G401 (cell line): Measurements from ENCODE around the gene UBQLN4. TPM values are rescaled to one million over a fixed set of nuclear protein-coding genes. Genes with fewer than 3 reads are reported as not detected.

Source experiments
- DNase-seq: peaks from one replicate; pipeline ENCODE4 v3.0.0-alpha.2; 2015; ENCODE audit warnings: low spot score
- in situ Hi-C: cut with HindIII; loops from 2 replicates; pipeline ENCODE4 v1.10.0; 2016; ENCODE audit warnings: low sequenced_read_pairs, mixed read lengths
- total RNA-seq: library from RNA; depleted of rRNA; stranded (reverse); fragments of >200 nt; shearing (Covaris generic); gene quantifications from 2 replicates; pipeline ENCODE4 v1.2.3, GENCODE V29; 2014

UBQLN4 gene
- total RNA-seq, 1 experiment from 2014 or later: 29.5 TPM

DNA sequence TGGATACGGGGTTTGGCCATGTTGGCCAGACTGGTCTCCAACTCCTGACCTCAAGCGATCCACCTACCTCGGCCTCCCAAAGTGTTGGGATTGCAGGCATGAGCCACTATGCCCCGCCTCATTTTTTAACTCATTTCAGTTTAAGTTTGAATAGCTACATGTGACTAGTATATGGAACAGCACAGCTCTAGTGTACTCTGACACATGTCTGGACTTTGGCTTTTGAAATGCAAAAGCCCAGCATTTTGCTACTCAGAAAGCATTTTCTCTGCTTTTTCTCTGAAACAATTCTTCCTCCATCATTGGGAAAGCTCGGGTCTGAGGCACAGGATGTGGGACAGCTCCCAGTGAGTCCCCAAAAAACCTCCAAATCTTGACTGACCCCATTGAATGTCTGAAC lies 28.8 kb downstream of the UBQLN4 start:
- in situ Hi-C loops: no loop called here
- DNase-seq: no peak

DNA sequence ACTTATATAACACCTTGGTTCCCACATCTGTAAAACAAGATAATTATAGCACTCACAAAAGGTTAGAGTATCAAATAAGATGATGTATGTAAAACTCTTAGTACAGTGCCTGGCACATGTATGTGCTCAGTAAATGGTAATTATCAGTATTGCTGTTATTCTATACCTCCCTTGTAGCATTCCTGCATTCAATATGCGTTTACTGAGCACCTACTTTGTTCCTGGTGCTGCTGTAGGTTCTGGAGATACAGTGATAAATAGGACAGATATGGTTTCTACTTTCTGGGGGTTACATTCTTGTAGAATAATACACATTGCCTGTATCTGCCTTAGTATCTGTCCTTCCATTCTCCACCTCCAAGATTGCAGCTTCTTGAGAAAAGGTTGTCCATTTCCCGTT lies 31.6 kb downstream of the UBQLN4 start:
- in situ Hi-C loops: no loop called here
- DNase-seq: no peak

DNA sequence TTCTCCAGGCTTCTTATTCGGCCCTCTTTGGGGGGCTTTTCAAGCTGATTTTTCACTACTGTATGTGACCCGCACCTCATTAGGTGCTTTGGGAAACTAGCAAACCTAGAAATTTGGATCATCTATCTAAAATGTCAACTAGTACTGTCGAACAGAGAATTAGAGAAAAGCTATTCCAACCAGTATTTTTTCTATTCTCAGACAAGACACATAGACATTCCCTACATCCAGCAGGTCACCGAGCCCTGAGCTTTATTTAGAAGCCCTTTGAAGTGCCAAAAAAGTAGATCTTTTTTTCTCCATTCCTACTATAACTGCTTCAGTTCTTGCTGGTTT lies 32.5 kb downstream of the UBQLN4 start:
- no peak for DNase-seq
- in situ Hi-C loops: no loop called here

DNA sequence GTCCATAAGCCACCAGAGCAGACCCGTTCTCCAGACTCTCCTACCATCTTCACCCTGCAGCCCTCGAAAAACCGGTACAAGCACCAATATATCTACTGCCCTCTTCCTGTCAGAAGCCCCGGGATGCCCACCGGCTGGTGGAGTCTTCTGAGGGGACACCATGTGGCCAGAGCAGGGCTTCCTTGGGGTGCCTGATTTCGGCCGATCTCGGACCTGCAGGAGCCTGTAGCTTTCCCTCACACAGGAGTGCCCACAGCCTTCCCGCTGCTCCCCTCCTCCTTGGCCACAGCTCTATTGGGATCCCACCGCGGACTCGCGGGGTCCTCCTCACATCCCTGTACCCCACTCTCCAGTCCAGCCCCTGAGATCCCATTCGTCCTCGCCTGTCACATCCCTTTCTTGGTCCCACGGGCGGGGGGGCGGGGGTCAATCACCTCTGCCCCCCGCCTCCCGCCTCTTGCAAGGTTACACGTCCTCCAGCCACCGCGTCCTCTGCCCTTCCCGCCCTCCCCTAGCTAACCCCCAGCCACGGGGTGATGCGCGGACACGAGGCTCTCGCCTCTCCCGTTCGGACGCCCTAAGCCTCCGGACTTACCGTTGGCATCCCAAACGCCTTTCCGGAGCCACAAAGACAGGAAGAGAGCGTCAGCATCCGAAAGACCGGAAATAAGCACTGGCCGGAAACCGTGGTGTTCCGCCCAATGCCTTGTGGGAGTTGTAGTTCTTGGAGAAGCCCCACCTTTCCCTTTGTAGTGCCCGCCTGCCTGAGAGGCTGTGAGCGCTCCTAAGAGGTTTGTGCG lies 33.1 kb downstream of the UBQLN4 start, which contains the start of gene SSR2:
Gene SSR2, minus strand, starts transcription at position 659 of the 800 bp plus-strand sequence. CDS start 784 bp downstream, outside the sequence.
- peak; percentile 98 for DNase-seq
- in situ Hi-C loops: no loop called here

DNA sequence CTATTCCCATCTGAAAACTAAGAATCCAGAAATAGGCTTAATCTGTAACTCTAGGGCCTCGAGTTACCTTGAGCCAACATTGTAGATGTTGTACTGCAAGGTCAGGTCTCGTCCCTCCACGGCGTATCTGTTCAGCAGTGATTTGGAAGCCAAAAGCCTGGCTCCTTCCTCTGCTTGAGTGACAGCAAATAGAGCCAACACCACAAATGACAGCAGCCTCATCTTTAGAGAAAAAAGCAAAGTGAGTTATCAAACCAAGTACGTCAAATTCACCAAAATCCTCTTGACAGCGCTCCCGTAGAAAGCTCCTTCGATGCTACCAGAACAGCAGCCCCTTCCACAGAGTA lies 33.7 kb downstream of the UBQLN4 start:
- in situ Hi-C loops: no loop called here
- no peak for DNase-seq

DNA sequence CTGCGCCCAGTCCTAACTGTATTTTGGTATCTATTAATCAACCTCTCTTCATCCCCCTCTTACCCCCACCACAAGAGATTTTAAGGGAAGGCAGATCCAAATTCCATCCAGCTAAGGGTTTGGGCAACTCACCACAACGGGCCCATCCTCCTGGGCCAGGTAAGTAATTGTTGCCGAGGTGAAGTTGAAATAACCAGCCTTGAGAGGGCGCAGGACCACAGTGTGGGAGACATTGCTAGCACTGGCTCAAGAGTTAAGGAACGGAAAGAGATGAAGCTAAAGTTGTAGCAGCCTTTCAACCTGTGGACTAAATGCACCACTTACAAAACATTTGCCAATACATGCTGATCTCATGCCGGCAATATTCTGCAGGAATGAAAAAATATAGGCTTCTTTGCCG lies 38.8 kb downstream of the UBQLN4 start:
- in situ Hi-C loops: loop anchor here (5.0 kb wide), 1 partner anchor 48 kb away; no protein-coding TSS in a partner anchor
- DNase-seq: no peak

DNA sequence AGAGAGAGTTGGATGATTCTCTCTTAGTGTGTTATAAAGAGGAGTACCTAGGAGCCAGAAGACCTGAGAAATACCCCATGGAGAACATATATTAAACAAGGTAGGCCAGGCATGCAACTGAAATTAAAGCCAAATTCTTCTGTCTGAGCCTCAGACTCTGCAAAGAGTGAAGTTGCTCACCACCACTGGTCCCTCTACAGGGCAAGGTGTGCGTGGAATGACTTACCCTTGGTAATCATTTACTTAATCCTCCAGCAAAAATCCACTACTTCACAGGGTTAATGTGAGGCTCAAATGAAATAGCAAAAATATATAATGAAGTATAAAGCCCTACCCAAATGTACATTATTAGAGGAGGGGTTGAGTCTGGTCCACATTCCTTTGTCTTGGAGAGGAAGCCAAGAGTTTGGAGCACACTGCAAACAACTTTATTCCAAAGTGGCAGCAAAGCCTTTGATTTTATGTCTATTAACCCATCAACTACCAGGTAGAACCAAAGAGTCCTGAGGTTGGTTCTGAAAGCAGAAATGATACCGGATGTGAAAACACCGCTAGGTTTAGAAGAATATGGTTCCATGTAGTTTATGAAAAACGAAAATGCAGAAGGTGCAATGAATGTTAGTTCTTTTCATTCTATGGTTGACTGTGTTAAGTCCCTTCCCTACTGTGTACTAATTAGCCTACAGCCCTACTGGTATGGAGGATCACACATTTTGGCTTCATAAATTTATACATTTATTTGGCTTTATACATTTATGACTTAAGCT lies 41.4 kb downstream of the UBQLN4 start:
- in situ Hi-C loops: loop anchor here (5.0 kb wide), 1 partner anchor 45 kb away; no protein-coding TSS in a partner anchor
- no peak for DNase-seq

DNA sequence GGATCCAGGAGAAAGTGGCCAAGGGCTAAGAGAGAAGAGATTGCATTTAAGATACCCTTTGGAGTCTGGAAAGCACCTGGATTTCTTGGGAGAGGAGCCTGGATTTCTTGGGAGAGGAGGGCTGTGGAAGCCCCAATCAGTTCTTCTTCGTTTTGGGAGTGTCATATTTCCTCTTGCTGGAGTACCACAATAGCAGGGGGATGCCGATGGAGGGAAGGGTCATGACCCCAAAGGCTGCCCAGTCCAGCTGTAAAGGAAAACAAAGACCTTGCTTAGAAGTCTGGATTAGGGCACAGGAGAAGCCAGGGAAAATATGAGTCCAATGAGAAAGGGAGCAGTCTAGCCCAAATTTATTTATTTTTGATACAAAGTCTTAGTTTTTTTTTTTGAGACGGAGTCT lies 44.2 kb downstream of the UBQLN4 start:
- in situ Hi-C loops: no loop called here
- no peak for DNase-seq

DNA sequence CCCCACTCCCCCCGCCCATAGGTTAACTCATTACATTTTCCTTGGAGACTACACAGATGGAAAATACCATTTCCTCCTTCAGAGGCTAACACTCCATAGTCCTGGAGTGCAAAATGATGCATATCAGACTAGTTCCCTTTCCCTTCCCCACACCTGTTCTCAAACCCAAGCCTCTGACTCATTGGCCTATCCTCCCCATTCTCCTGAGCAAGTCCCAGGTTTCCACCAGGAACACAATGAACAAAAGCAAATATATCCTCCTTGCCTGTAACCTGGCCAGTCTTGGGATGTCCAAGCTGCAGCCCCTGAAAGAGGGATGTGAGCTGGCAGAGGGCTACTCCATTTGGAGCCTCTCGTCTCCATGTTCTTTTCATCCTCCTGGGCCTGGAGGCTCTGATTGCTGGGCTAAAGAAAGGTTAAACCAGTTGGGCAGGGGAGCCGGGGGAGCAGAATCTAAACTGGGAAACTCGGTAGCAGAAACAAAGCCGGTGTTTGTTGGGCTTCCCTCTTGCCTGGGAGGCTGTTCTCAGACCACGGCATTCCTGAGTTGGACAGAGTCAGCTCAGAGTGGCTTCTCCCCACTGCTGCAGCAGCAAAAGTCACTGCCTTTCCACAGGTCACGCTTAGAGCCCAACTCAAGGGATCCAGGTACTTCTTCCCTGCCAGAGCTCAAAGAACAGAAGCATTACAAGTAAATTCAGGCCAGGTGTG lies 46.8 kb downstream of the UBQLN4 start:
- in situ Hi-C loops: no loop called here
- DNase-seq: no peak

DNA sequence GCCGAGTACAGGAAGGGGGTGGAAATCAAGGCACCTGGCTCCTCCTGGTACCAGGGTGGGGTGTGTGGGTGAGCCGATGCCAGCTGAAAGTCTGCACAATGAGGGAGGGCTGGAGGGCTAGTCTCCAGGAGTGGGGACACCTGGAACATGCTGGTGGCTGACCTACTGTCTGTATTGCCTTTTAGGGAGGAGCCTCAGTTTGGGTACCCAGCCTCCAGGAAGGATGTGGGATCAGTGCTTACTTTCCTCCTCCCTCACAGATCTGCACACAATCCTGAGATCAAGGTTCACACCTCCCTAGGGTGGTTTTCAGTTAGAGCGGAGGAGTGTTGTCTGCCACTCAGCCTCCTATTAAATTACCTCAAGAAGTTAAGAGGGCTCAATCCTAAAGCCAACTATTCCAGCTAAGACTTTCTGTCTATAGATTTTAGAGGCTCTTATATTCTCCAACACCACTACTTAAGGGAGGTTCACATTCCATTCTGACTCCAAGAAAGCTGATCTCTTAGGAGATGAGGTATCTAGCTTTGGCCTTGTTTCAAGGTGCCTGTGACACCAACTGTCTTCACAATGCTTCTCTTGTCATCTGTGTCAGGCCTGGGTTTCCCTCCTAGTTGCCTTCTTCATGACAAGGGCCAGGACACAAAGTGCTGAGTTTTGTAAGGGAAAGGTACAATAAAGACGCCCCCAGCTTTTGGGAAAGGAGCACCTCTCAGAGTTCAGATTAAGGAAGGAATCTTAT lies 48.6 kb downstream of the UBQLN4 start:
- in situ Hi-C loops: no loop called here
- DNase-seq: no peak

DNA sequence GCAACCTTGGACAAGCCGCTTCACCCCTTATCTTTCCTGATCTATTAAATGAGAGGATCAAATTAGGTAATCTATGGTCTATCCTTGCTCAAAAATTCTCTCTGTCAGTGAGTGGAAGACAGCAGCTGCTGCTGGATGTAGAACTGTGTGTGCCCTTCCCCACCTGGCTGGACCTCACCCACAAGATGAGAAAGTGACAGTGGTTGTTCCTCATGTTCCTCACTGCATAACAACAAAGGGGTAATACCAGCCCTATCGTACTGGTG lies 49.7 kb downstream of the UBQLN4 start:
- DNase-seq: no peak
- in situ Hi-C loops: no loop called here

DNA sequence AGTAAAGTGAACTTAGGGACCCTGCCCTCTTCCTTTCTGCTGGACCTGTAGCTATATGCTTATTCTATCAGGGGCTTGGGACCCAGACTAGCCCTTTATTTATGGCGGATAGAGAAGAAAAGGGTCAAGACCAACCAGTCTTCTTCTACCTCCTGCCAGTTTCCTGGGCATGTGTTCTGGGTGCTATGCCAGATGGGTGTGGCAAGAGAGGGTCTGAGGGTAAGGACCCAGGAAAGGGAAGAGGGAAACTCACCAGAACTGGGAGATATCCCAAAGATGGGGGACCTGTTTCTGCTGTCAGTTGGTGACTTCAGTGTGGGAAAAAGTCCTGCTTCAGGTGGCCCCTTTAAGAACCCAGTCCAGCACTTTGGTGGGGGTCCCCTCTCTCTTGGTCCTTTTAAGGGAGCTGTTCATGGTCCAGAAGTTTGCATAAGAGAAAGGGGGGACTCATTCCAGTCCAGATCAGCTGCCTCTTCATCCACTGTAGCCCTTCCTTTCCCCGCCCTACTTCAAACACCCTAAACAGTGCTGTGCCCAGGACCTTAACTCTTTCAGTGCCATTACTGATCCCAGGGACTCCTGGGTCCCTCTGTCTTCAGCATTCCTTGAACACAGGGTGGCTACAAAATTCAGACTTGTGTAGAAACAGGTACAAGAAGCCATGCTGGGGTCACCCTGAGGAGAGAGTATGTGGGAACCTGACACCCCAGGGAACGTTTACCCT lies 51.2 kb downstream of the UBQLN4 start:
- in situ Hi-C loops: no loop called here
- no peak for DNase-seq

DNA sequence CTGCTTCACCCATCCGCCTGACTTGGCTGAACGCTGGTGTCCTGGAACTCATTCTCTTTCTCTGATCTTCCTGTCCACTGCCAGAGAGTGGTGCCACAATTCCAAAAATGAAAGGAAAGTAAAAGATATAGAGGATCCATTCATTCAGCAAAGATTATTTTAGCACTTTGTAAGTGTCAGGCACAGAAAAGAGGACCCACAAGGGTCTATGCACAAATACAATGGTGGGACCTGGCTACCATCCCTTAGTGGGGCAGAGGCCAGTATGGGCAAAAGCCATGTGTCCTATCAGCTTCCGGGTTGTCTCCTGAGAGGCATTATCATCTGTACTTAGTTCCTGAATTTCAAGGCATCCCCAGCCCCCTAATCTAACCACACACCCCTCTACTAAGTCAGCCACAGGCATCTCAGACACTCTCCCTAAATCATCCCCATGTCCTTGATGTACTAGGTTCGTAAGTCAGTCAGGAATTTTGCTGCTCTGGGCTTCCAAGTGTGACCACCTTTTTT lies 51.9 kb downstream of the UBQLN4 start:
- in situ Hi-C loops: no loop called here

DNA sequence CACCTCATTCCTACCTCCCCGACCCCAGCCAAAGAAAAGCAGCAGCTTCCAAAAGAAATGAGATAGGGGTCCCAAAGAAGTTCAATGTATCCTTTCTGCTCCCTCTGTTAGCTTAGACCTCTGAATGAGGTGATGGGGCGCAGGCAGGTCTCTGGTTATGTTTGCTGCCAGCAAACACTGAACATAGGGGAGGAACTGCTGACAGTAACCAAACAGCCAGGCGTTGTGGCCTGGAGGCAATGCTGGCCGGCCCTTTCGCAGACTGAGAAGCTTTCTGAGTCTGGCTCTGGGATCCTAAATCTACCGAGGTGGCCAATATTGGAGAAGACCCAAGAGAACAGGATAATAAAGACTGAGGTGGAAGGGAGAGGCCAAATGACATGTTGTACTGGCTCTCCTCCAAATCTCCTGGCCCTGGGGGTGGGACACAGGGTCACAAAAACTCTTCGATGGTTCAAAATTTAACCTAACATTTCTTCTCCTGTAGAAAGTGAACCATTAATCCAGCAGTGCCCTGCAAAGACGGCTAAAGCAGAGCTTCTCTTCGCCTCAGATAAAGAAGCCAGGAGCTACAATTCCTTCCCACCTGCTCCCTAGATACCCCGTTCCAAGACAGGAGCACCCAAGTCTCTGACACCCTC lies 52.5 kb downstream of the UBQLN4 start:
- no peak for DNase-seq
- in situ Hi-C loops: no loop called here

More for the DNA sequence above, 51.9 kb downstream of the UBQLN4 start:
- DNase-seq: no peak

DNA sequence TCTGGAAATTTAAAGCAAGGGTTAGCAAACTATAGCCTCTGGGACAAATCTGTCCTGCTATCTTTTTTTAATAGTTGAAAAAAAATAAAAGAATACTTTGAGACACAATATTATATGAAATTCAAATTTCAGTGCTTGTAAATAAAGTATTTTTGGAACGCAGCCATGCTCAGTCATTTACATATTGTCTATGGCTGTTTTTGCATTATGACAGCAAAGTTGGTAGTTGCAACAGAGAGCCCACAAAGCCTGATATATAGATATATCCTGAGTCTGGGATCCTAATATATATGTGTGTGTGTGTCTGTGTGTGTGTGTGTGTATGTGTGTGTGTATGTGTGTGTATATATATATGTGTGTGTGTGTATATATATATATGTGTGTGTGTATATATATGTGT lies 53.6 kb downstream of the UBQLN4 start:
- no peak for DNase-seq
- in situ Hi-C loops: no loop called here

DNA sequence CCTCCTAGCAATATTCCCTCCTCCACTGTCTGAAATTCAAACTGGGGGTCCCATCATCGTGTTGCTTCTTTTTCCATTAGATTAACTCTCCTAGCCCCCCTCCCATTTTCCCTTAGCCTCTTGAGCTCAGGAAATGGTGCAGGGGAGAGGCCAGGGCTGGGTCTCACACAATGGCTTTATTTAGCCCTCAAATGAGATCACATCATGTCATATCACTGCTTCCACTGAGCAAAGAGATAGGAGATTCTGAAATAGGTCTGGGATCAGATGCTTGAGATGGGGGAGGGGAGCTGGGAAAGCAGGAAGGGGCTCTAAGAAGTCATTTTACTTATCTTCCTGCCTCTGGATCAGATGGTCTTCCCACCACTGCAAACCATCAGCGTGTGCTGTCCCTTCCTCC lies 57.4 kb downstream of the UBQLN4 start:
- no peak for DNase-seq
- in situ Hi-C loops: no loop called here

DNA sequence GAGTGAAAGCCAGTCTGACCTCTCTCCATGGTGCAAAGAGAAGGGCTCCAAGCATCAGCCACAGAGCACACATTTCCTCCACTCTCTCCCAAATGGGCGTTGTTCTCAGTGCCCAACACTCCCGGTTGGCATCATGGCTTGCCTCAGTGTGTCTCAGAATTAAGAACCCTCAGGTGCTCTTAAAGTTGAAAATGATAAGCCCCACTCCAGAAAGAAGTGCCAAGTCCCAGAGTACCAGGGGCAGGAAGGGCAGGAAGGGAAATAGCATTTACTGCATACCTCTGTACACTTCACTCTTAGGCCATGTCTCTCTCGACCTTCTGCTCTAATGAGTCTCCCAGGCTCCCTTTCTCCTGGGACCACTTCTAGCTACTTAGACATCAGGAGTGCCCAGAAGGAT lies 60.0 kb downstream of the UBQLN4 start:
- in situ Hi-C loops: no loop called here
- DNase-seq: no peak

DNA sequence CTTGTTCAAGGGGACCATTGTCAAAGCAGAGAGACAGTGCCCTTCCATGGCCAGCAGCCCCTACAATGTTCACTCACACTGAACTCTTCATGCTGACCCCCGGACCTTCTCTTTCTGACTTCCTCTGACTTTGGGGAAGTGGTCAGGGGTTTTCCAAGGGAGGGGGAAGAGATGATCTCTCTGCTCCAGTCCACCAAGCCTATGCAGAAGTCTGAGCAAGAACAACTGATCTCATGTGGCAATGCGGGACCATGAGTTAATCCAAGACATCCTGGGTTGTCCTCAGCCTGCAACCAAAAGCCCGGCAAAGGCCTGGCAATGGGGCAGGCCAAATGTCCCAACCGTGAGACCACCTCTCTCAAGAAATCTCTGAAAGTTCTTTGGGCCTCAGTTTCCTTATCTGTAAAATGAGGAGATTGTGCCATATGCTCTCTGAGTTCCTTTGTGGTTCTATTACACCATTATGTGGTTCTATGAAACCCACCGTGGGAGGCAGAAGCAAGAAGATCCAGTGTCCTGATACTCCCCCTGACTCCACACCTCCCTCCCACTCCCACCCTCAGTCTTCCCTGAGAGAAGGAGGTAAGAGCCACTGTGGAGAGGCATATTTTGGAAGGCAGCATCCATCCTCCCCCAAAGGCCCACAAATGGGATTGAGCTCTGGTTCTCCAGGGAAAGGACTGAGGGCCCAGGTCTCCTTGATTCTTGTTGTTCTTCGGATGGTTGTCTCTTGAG lies 63.4 kb downstream of the UBQLN4 start:
- in situ Hi-C loops: no loop called here
- no peak for DNase-seq
